Measurements from ENCODE around the gene JPH2. TPM values are rescaled to one million over a fixed set of nuclear protein-coding genes. Genes with fewer than 3 reads are reported as not detected.
"Not testable (repeated sequence)": the region's sequence is repeated elsewhere in the genome, so short reads cannot be mapped to it uniquely, and the experiment has no call there.

The JPH2 gene
- polyA plus RNA-seq, 4 donors, result 0.22 to 15.0 (median 2.2) TPM

DNA sequence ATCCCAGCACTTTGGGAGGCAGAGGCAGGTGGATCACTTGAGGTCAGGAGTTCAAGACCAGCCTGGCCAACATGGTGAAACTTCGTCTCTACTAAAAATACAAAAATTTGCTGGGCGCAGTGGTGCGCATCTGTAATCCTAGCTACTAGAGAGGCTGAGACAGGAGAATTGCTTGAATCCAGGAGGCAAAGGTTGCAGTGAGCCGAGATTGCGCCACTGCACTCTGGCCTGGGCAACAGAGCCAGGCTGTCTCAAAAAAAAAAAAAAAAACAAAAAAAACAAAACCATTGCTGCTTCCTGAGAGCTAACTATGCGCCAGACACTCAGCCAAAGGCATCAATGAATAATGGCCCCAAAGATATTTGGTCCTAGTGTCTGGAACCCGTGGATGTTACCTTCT lies 57.7 kb downstream of the JPH2 start:
- not testable (repeated sequence) for H3K36me3 ChIP-seq (ENCODE audit: control insufficient read depth in 3 of 3, insufficient read depth in 2 of 3, low read depth in 1 of 3, low read length in 3 of 3); H3K4me1 ChIP-seq (ENCODE audit: control insufficient read depth in 3 of 3, insufficient read depth in 2 of 3, low read depth in 1 of 3, low read length in 2 of 3); H3K27ac ChIP-seq (ENCODE audit: low read depth in 1 of 3, low read length in 2 of 3); FAIRE-seq; H3K27me3 ChIP-seq (ENCODE audit: control insufficient read depth in 3 of 3, insufficient read depth in 3 of 3, low read length in 3 of 3); DNase-seq; H3K9me3 ChIP-seq (ENCODE audit: control insufficient read depth in 2 of 2, insufficient read depth in 1 of 2, low read depth in 1 of 2, low read length in 1 of 2); H3K4me3 ChIP-seq (ENCODE audit: low read depth in 1 of 3, low read length in 3 of 3)
- WGBS, 3 donors, result 56 to 73% (median 60%) methylated on average over 7 of the region's 7 CpGs

DNA sequence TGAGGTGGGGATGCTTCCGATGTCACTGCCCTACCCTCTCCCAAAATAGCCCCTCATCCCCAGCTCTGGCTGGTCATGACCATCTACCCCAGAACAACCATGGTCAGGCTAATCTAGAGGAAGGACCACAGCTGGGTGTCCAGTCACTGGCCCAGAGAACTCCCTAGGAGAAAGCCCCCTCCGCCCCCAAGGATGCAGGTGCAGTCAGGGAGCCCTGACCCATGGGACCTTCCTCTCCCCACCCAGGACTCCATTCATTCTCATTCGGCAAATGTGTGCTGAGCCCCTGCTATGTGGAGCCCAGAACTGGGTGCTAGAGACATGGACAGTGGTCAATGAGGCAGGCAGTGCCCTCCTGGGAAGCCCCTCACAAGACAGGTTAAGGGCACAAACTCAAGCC lies 60.5 kb downstream of the JPH2 start:
- no peak for FAIRE-seq
- Histone ChIP-seq H3K9me3 (ENCODE audit: control insufficient read depth in 2 of 2, insufficient read depth in 1 of 2, low read depth in 1 of 2, low read length in 1 of 2) (no peaks in the 10 kb centered on the region), H3K27ac (ENCODE audit: low read depth in 1 of 3, low read length in 2 of 3) (no peak overlapping the region), H3K4me1 (ENCODE audit: control insufficient read depth in 3 of 3, insufficient read depth in 2 of 3, low read depth in 1 of 3, low read length in 2 of 3) (no peaks in the 10 kb centered on the region), H3K4me3 (ENCODE audit: low read depth in 1 of 3, low read length in 3 of 3) (no peak overlapping the region), H3K36me3 (ENCODE audit: control insufficient read depth in 3 of 3, insufficient read depth in 2 of 3, low read depth in 1 of 3, low read length in 3 of 3) (peaks cover 0 to 2% (median 0%) of the 10 kb centered on the region in 3 donors), H3K27me3 (ENCODE audit: control insufficient read depth in 3 of 3, insufficient read depth in 3 of 3, low read length in 3 of 3) (peaks cover 0 to 6% (median 0%) of the 10 kb centered on the region in 3 donors)
- whole genome bisulfite sequencing, 3 donors, result 89 to 93% (median 89%) methylated on average over 3 of the region's 3 CpGs
- no peak for DNase-seq

DNA sequence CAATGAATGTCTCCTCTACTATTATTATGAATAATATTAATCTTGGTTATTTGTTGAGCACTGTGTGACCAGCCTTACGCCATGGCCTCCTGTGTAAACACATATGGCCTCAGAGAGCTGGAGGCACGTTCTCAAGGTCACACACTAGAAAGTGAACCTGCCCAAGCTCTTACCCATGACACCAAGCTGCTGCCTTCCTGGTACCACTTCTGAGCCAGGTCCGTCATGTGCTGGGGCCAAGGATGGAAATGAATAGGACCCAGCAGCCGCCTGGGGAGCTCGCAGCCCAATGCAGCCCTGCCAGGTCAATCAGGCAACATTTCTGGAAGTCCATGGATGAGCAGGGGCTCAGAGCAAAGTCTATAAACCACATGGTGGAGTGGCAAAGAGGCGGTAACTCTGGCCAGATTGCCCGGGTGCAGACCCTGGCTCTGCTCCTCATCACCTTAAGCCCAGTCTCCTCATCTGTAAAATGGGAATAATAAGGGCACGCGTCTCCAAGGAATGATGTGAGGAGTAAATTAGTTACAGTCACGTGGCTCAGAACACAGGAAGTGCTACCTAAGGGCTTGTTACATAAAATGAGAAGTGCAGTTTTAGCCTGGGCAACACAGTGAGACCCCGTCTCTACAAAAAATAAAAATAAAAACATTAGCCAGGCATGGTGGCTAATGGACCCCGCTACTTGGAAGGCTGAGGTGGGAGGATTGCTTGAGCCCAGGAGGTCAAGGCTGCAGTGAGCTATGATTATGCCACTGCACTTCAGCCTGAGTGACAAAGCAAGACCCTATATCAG lies 61.5 kb downstream of the JPH2 start:
- H3K9me3 ChIP-seq (ENCODE audit: control insufficient read depth in 2 of 2, insufficient read depth in 1 of 2, low read depth in 1 of 2, low read length in 1 of 2), result no peaks in the 10 kb centered on the region

DNA sequence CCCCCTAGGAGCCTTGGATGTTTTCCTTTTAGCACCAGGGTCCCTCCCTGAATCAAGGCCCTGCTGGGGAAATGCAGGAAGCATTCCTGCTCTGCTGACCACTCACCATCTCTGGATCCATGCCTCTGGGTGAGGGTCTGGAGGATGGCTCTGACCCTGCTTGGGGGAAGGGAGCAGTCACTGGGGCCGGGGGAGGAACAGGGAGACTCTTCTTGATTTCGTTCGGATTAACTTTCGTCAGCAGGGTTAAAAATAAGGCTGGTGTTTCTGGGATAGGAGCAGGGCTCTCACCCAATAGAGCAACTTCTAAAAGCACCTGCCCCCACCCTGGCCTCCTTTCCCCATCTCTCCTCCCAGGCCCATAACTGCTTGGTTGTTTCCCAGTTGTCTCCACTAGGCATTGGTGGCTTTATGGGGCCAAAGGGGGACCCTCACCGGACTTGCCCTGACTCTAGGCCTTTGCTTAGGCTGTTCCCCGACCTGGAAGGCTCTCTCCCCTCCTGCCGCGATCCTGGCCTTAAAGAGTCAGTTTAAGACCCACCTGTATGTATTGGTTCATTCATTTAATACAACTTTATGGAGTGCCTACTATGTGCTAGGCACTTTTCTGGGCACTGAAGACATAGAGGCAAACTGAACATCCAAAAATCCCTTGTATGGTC lies 63.0 kb downstream of the JPH2 start:
- 86 to 89% (median 87%) methylated on average over 8 of the region's 8 CpGs for WGBS, 3 donors
- DNase-seq, result no peak
- H3K36me3 ChIP-seq (ENCODE audit: control insufficient read depth in 3 of 3, insufficient read depth in 2 of 3, low read depth in 1 of 3, low read length in 3 of 3), result peaks cover 0 to 2% (median 0%) of the 10 kb centered on the region in 3 donors
- H3K9me3 ChIP-seq (ENCODE audit: control insufficient read depth in 2 of 2, insufficient read depth in 1 of 2, low read depth in 1 of 2, low read length in 1 of 2), result no peaks in the 10 kb centered on the region
- H3K4me1 ChIP-seq (ENCODE audit: control insufficient read depth in 3 of 3, insufficient read depth in 2 of 3, low read depth in 1 of 3, low read length in 2 of 3), result no peaks in the 10 kb centered on the region
- no peak for FAIRE-seq
- H3K27ac ChIP-seq (ENCODE audit: low read depth in 1 of 3, low read length in 2 of 3), result no peak overlapping the region
- H3K4me3 ChIP-seq (ENCODE audit: low read depth in 1 of 3, low read length in 3 of 3), result no peak overlapping the region
- H3K27me3 ChIP-seq (ENCODE audit: control insufficient read depth in 3 of 3, insufficient read depth in 3 of 3, low read length in 3 of 3), result peaks cover 0 to 6% (median 0%) of the 10 kb centered on the region in 3 donors

More for the DNA sequence above, 61.5 kb downstream of the JPH2 start:
- Histone ChIP-seq H3K27me3 (ENCODE audit: control insufficient read depth in 3 of 3, insufficient read depth in 3 of 3, low read length in 3 of 3) (peaks cover 0 to 6% (median 0%) of the 10 kb centered on the region in 3 donors), H3K27ac (ENCODE audit: low read depth in 1 of 3, low read length in 2 of 3) (no peak overlapping the region), H3K4me3 (ENCODE audit: low read depth in 1 of 3, low read length in 3 of 3) (no peak overlapping the region), H3K4me1 (ENCODE audit: control insufficient read depth in 3 of 3, insufficient read depth in 2 of 3, low read depth in 1 of 3, low read length in 2 of 3) (no peaks in the 10 kb centered on the region), H3K36me3 (ENCODE audit: control insufficient read depth in 3 of 3, insufficient read depth in 2 of 3, low read depth in 1 of 3, low read length in 3 of 3) (peaks cover 0 to 2% (median 0%) of the 10 kb centered on the region in 3 donors)
- 73 to 84% (median 76%) methylated on average over 12 of the region's 12 CpGs for WGBS, 3 donors
- FAIRE-seq, result no peak
- DNase-seq, result no peak

DNA sequence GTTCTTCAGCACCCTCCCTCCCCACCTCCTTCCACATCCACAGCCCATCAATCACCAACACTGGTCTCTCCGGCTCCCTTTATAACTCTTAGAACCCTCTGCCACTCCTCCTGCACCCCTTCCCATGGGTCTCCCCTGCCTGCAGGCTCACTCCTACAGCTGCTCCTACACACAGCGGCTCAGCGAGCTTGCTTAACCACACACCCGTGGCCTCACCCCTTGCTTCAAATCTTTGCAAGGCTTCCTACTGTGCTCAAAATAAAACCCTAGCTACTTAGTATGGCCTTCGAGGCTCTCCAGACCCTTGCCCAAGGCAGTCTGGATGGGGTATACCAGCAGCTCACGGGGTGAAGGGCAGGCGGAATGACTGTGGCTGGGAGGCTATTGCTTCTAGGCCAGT lies 63.7 kb downstream of the JPH2 start:
- 68 to 80% (median 73%) methylated on average over 7 of the region's 7 CpGs for whole genome bisulfite sequencing, 3 donors
- peaks cover 0 to 4% (median 0%) of the 10 kb centered on the region in 3 donors for H3K36me3 ChIP-seq (ENCODE audit: control insufficient read depth in 3 of 3, insufficient read depth in 2 of 3, low read depth in 1 of 3, low read length in 3 of 3)
- no peaks in the 10 kb centered on the region for H3K4me1 ChIP-seq (ENCODE audit: control insufficient read depth in 3 of 3, insufficient read depth in 2 of 3, low read depth in 1 of 3, low read length in 2 of 3)
- no peak overlapping the region for H3K4me3 ChIP-seq (ENCODE audit: low read depth in 1 of 3, low read length in 3 of 3)
- DNase-seq (no peak), FAIRE-seq (no peak)
- H3K9me3 ChIP-seq (ENCODE audit: control insufficient read depth in 2 of 2, insufficient read depth in 1 of 2, low read depth in 1 of 2, low read length in 1 of 2), result no peaks in the 10 kb centered on the region
- H3K27me3 ChIP-seq (ENCODE audit: control insufficient read depth in 3 of 3, insufficient read depth in 3 of 3, low read length in 3 of 3), result peaks cover 0 to 6% (median 0%) of the 10 kb centered on the region in 3 donors
- no peak overlapping the region for H3K27ac ChIP-seq (ENCODE audit: low read depth in 1 of 3, low read length in 2 of 3)

DNA sequence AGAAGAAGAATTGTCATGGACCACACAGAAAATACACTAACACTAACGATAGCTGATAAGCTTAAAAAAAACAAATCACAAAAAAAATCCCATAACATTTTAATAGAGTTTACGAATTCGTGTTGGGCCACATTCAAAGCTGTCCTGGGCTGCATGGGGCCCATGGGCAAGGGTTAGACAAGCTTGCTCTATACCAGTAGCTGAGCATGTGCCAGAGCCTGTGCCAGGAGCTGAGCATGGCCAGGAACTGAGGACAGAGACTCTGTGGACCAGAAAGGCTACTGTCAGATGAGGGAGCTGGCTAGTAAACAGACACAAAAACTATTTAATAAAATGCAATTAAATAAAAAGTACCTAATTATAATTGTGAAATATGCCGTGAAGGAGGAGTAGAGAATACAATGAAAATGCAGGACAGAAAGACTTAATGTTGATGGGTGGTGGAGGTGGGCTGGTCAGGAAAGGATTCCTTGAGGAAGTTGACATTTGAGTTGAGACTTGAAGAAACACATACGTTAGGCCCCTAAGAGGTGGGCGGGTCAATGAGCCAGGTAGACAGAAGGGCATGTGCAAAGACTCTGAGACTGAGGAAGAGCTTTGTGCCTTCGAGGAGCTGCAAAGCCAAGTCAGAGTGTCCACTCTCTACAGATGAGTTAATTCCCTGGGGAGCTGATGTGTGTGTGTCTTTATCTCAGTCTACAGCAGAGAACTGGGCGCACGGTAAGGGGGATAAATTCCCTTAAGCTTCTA lies 66.1 kb downstream of the JPH2 start:
- no peak overlapping the region for H3K4me3 ChIP-seq (ENCODE audit: low read depth in 1 of 3, low read length in 3 of 3)
- WGBS, 3 donors, result 63 to 69% (median 64%) methylated on average over 9 of the region's 9 CpGs
- H3K36me3 ChIP-seq (ENCODE audit: control insufficient read depth in 3 of 3, insufficient read depth in 2 of 3, low read depth in 1 of 3, low read length in 3 of 3), result peaks cover 0 to 4% (median 0%) of the 10 kb centered on the region in 3 donors
- H3K9me3 ChIP-seq (ENCODE audit: control insufficient read depth in 2 of 2, insufficient read depth in 1 of 2, low read depth in 1 of 2, low read length in 1 of 2), result no peaks in the 10 kb centered on the region
- no peak overlapping the region for H3K27ac ChIP-seq (ENCODE audit: low read depth in 1 of 3, low read length in 2 of 3)
- DNase-seq (no peak), FAIRE-seq (no peak)
- no peaks in the 10 kb centered on the region for H3K4me1 ChIP-seq (ENCODE audit: control insufficient read depth in 3 of 3, insufficient read depth in 2 of 3, low read depth in 1 of 3, low read length in 2 of 3)
- peaks cover 0 to 7% (median 6%) of the 10 kb centered on the region in 3 donors for H3K27me3 ChIP-seq (ENCODE audit: control insufficient read depth in 3 of 3, insufficient read depth in 3 of 3, low read length in 3 of 3)

DNA sequence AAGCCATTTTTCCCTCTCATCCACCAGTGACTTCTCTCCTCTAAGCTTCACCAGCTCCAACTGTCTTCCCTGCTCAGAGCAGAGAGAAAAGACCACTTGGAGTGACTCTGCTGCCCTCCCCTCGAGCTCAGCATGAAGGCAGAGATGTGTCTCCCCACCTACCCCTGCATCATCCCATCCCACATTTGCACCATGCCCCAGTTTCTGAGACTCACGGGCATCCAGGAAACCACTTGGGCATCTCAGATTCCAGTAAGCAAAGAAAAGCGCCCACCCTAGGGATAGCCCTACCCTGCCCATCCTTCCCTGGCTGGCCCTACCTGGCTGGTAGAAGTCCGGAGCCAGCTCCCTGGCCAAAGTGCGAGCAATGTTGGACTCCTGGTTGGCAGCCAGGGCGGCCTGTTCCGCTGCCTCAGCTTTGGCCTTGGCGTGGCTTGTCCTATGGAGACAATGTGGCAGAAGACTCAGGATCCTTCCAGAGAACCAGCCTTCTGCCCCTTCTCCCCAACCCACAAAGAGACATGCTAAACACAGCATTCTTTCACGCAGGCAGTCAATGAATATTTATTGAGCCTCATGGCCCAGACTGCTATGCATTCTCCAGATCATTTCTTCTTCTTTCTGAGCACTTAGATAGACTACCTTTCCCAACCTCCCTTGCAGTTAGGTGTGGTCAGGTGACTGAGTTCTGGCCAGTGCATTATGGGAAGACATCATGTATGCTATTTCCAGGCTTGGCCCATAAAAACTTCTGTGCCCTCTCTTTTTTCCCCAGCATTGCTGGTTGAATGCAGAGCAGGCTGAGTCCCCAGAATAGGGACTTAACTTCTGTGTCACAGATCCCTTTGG lies 68.6 kb downstream of the JPH2 start:
- WGBS, 3 donors, result 61 to 80% (median 76%) methylated on average over 9 of the region's 9 CpGs
- Histone ChIP-seq H3K9me3 (ENCODE audit: control insufficient read depth in 2 of 2, insufficient read depth in 1 of 2, low read depth in 1 of 2, low read length in 1 of 2) (no peaks in the 10 kb centered on the region), H3K27ac (ENCODE audit: low read depth in 1 of 3, low read length in 2 of 3) (no peak overlapping the region), H3K4me3 (ENCODE audit: low read depth in 1 of 3, low read length in 3 of 3) (no peak overlapping the region), H3K36me3 (ENCODE audit: control insufficient read depth in 3 of 3, insufficient read depth in 2 of 3, low read depth in 1 of 3, low read length in 3 of 3) (peaks cover 0 to 9% (median 0%) of the 10 kb centered on the region in 3 donors), H3K4me1 (ENCODE audit: control insufficient read depth in 3 of 3, insufficient read depth in 2 of 3, low read depth in 1 of 3, low read length in 2 of 3) (no peaks in the 10 kb centered on the region), H3K27me3 (ENCODE audit: control insufficient read depth in 3 of 3, insufficient read depth in 3 of 3, low read length in 3 of 3) (peaks cover 0 to 22% (median 15%) of the 10 kb centered on the region in 3 donors)
- no peak for FAIRE-seq
- DNase-seq, result no peak

All from small intestine (tissue), 7 donors.